SK-N-SH (cell line): Measurements from ENCODE around the gene GPR15. TPM values are rescaled to one million over a fixed set of nuclear protein-coding genes. Genes with fewer than 3 reads are reported as not detected.
A peak's percentile ranks its signal among the peaks of the same experiment; 100 is the strongest.

Experiments used
- CTCF ChIA-PET: fragments of 300-600, 350-600 bp; formaldehyde crosslinking; extraction: SDS; loops from one replicate; lab custom pipeline; 2021; lab: Yijun Ruan, JAX
- POLR2A ChIA-PET: fragments of 350-600 bp; sonication (Branson Sonifier 250); formaldehyde crosslinking; extraction: SDS; loops from one replicate; lab custom pipeline; 2020; ENCODE audit warnings: antibody characterized with exemption, inconsistent platforms; lab: Yijun Ruan, JAX
- DNase-seq: peaks from one replicate; pipeline ENCODE4 v3.0.0; 2012
- H2AFZ ChIP-seq: fragments of 200-600 bp; sonication (generic); 2 replicates; pipeline ENCODE4 v1.8.1; 2016; ENCODE audit warnings: antibody characterized with exemption, mild to moderate bottlenecking, low read depth
- H3F3A ChIP-seq: fragments of 200-600 bp; sonication (generic); replicated peaks from 2 replicates; pipeline ENCODE3; 2016; ENCODE audit warnings: antibody characterized with exemption, mild to moderate bottlenecking; ENCODE audit not compliant: insufficient read depth
- H3K27ac ChIP-seq, 2 experiments: fragments of 200-500 bp in 1 of 2; fragments of 200-600 bp in 1 of 2; sonication (Bioruptor generic) in 1 of 2; sonication (generic), shearing (Covaris generic) in 1 of 2; 2 replicates each; pipeline versions ENCODE4 v1.5.1 to v1.6.1; 2014 to 2016; ENCODE audit warnings: low read depth in 2 of 2, inconsistent platforms in 1 of 2, low read length in 1 of 2, mild to moderate bottlenecking in 1 of 2, mixed read lengths in 1 of 2
- H3K27me3 ChIP-seq: fragments of 200-600 bp; sonication (generic), shearing (Covaris generic); 2 replicates; pipeline ENCODE4 v1.6.1; 2016; ENCODE audit warnings: mixed run types; ENCODE audit not compliant: insufficient read depth
- H3K36me3 ChIP-seq, 2 experiments: fragments of 200-500 bp in 1 of 2; fragments of 200-600 bp in 1 of 2; sonication (Bioruptor generic) in 1 of 2; sonication (generic) in 1 of 2; replicated peaks in 1 of 2; 2 replicates each; pipeline versions ENCODE3 to v1.5.1; 2014 to 2016; ENCODE audit warnings: low read length in 1 of 2, mild to moderate bottlenecking in 1 of 2; ENCODE audit not compliant: insufficient read depth in 2 of 2, control insufficient read depth in 1 of 2
- H3K4me1 ChIP-seq, 2 experiments: fragments of 200-500 bp in 1 of 2; fragments of 200-600 bp in 1 of 2; sonication (Bioruptor generic) in 1 of 2; sonication (generic), shearing (Covaris generic) in 1 of 2; 2 replicates each; pipeline versions ENCODE4 v1.5.1 to v1.6.1; 2014 to 2016; ENCODE audit warnings: low read depth in 1 of 2, low read length in 1 of 2, mixed run types in 1 of 2; ENCODE audit not compliant: insufficient read depth in 2 of 2, control insufficient read depth in 1 of 2
- H3K4me2 ChIP-seq: fragments of 200-600 bp; sonication (generic), shearing (Covaris generic); 2 replicates; pipeline ENCODE4 v1.6.1; 2017; ENCODE audit warnings: mixed run types
- H3K4me3 ChIP-seq, 2 experiments: fragments of 200-500 bp in 1 of 2; fragments of 200-600 bp in 1 of 2; sonication (Bioruptor generic) in 1 of 2; sonication (generic), shearing (Covaris generic) in 1 of 2; 2 replicates each; pipeline versions ENCODE4 v1.5.1 to v1.8.1; 2014 to 2016; ENCODE audit warnings: low read depth in 2 of 2, inconsistent platforms in 1 of 2, low read length in 1 of 2, mild to moderate bottlenecking in 1 of 2, mixed read lengths in 1 of 2, moderate library complexity in 1 of 2
- H3K79me2 ChIP-seq: fragments of 200-600 bp; sonication (generic); 2 replicates; pipeline ENCODE4 v1.8.1; 2017; ENCODE audit warnings: mild to moderate bottlenecking; ENCODE audit not compliant: insufficient read depth
- H3K9ac ChIP-seq: fragments of 200-600 bp; sonication (generic); 2 replicates; pipeline ENCODE4 v1.6.1; 2017; ENCODE audit warnings: mixed run types
- H3K9me2 ChIP-seq: fragments of 200-600 bp; sonication (generic); 2 replicates; pipeline ENCODE4 v1.6.1; 2017; ENCODE audit warnings: mixed run types
- H3K9me3 ChIP-seq: fragments of 200-600 bp; sonication (generic); 2 replicates; pipeline ENCODE4 v1.6.1; 2017; ENCODE audit warnings: mixed run types, mild to moderate bottlenecking, moderate library complexity
- H4K20me1 ChIP-seq: fragments of 200-600 bp; sonication (generic); 2 replicates; pipeline ENCODE4 v1.6.1; 2017; ENCODE audit warnings: mild to moderate bottlenecking, mixed run types; ENCODE audit not compliant: insufficient read depth
- CHD2 ChIP-seq: fragments of 150-350 bp; IDR thresholded peaks from 2 replicates; pipeline ENCODE4 v1.6.1; 2018; ENCODE audit warnings: low read length; ENCODE audit not compliant: partially characterized antibody
- ELF1 ChIP-seq: IDR thresholded peaks from 2 replicates; pipeline ENCODE4 v1.4.0; 2012
- EP300 ChIP-seq, 2 experiments: IDR thresholded peaks; 2 replicates each; pipeline versions ENCODE4 v1.4.0 to v1.6.1; 2012; ENCODE audit warnings: borderline replicate concordance in 1 of 2, low read depth in 1 of 2, low read length in 1 of 2
- FOSL2 ChIP-seq: IDR thresholded peaks from 2 replicates; pipeline ENCODE4 v1.4.0; 2012; ENCODE audit warnings: low read depth, mild to moderate bottlenecking, moderate library complexity, borderline replicate concordance
- FOXJ3 ChIP-seq: sonication (generic); formaldehyde crosslinking; IDR thresholded peaks from 2 replicates; pipeline ENCODE4 v1.5.1; 2020; ENCODE audit warnings: mild to moderate bottlenecking, missing genetic modification reagents
- FOXM1 ChIP-seq: IDR thresholded peaks from 2 replicates; pipeline ENCODE4 v1.4.0; 2012; ENCODE audit warnings: low read depth, mild to moderate bottlenecking
- GABPA ChIP-seq: IDR thresholded peaks from 2 replicates; pipeline ENCODE4 v1.4.0; 2012; ENCODE audit warnings: low read depth, mild to moderate bottlenecking
- IRF3 ChIP-seq: fragments of 150-350 bp; IDR thresholded peaks from 2 replicates; pipeline ENCODE4 v1.6.1; 2016; ENCODE audit warnings: mild to moderate bottlenecking, low read depth, low read length
- JUND ChIP-seq: IDR thresholded peaks from 2 replicates; pipeline ENCODE4 v1.4.0; 2012
- MAX ChIP-seq: IDR thresholded peaks from 2 replicates; pipeline ENCODE4 v1.4.0; 2012; ENCODE audit warnings: low read depth
- MXI1 ChIP-seq: IDR thresholded peaks from 2 replicates; pipeline ENCODE4 v1.6.1; 2012; ENCODE audit warnings: mild to moderate bottlenecking, low read depth, low read length, improper control_type of control experiment
- NRF1 ChIP-seq: IDR thresholded peaks from 2 replicates; pipeline ENCODE4 v1.6.1; 2012; ENCODE audit warnings: low read depth, mild to moderate bottlenecking, low read length
- POLR2AphosphoS5 ChIP-seq: IDR thresholded peaks from 2 replicates; pipeline ENCODE4 v1.6.1; 2012; ENCODE audit warnings: low read depth, low read length
- RAD21 ChIP-seq: IDR thresholded peaks from 2 replicates; pipeline ENCODE4 v1.6.1; 2012; ENCODE audit warnings: mild to moderate bottlenecking, low read length
- RFX5 ChIP-seq: IDR thresholded peaks from 2 replicates; pipeline ENCODE4 v1.6.1; 2012; ENCODE audit warnings: mild to moderate bottlenecking, improper control_type of control experiment, low read length
- SIN3A ChIP-seq: IDR thresholded peaks from 2 replicates; pipeline ENCODE4 v1.6.1; 2012; ENCODE audit warnings: low read depth, mild to moderate bottlenecking, low read length, moderate library complexity, borderline replicate concordance
- SMC3 ChIP-seq: IDR thresholded peaks from 2 replicates; pipeline ENCODE4 v1.6.1; 2012; ENCODE audit warnings: low read depth, low read length, improper control_type of control experiment
- TAF1 ChIP-seq: IDR thresholded peaks from 2 replicates; pipeline ENCODE4 v1.6.1; 2012; ENCODE audit warnings: low read depth, mild to moderate bottlenecking, low read length, moderate library complexity, borderline replicate concordance
- TCF12 ChIP-seq: IDR thresholded peaks from 2 replicates; pipeline ENCODE4 v1.4.0; 2012
- TEAD4 ChIP-seq: IDR thresholded peaks from 2 replicates; pipeline ENCODE4 v1.4.0; 2012; ENCODE audit warnings: mild to moderate bottlenecking, borderline replicate concordance; ENCODE audit not compliant: insufficient read depth
- USF1 ChIP-seq: IDR thresholded peaks from 2 replicates; pipeline ENCODE4 v1.4.0; 2012; ENCODE audit warnings: low read depth, borderline replicate concordance
- USF2 ChIP-seq: fragments of 150-350 bp; IDR thresholded peaks from 2 replicates; pipeline ENCODE4 v1.6.1; 2017; ENCODE audit warnings: antibody characterized with exemption, low read length, low read depth, borderline replicate concordance
- ZBTB33 ChIP-seq: IDR thresholded peaks from 2 replicates; pipeline ENCODE4 v1.4.0; 2012; ENCODE audit warnings: low read depth, borderline replicate concordance
- WGBS: methylation state at CpG from one replicate; pipeline ENCODE4 v1.1.6; 2017; ENCODE audit warnings: low lambda C conversion rate; 5-methylcytosine and 5-hydroxymethylcytosine counted together
- polyA plus RNA-seq, 3 experiments: library from polyadenylated mRNA; depleted of rRNA; stranded (reverse); fragments of >200 nt; gene quantifications; 2 replicates each; pipeline ENCODE4 v1.2.3, GENCODE V29; 2012

Gene GPR15
- polyA plus RNA-seq, 1 of the 3 experiments (the other 2 are of a cell fraction): not detected

- no peak for DNase-seq
- Histone ChIP-seq H3K9me2 (no peaks in the 10 kb centered on the region), H3K4me2 (no peak overlapping the region), H3K36me3 (no peaks in the 10 kb centered on the region), H3K9ac (no peak overlapping the region), H2AFZ (0 out of 2 replicates have a peak overlapping the region, but pooled peaks have one; percentile 30), H3F3A (no peaks in the 10 kb centered on the region), H3K27ac (no peak overlapping the region), H3K4me3 (no peak overlapping the region), H3K79me2 (no peaks in the 10 kb centered on the region), H3K4me1 (no peaks in the 10 kb centered on the region), H3K27me3 (peaks cover 17% of the 10 kb centered on the region), H3K9me3 (no peaks in the 10 kb centered on the region), H4K20me1 (no peaks in the 10 kb centered on the region)
- ChIA-PET POLR2A (no interaction called here), CTCF (interaction anchor here (0.6 kb wide), 1 partner anchor 12 kb away, joined by 3 read pairs; no protein-coding TSS in a partner anchor)
- 17% methylated on average over 6 of the region's 6 CpGs for WGBS
- TF ChIP-seq GABPA (no peak), SIN3A (no peak), SMC3 (no peak), TCF12 (no peak), POLR2AphosphoS5 (no peak), TAF1 (no peak), RAD21 (no peak), EP300 (IDR thresholded peaks at IDR 0.05; ENCODE audit: borderline replicate concordance in 1 of 2, low read depth in 1 of 2, low read length in 1 of 2) (no peak), RFX5 (no peak), JUND (no peak), CHD2 (no peak), TEAD4 (no peak), IRF3 (no peak), ELF1 (no peak), USF1 (no peak)
These were observed 21.3 kb downstream of the GPR15 start for GRCh38 chr3:98553021-98553563.

GRCh38 chr3:98553753-98554152 lies 22.0 kb downstream of the GPR15 start:
- H3K4me3 ChIP-seq: no peak overlapping the region
- no peak overlapping the region for H3K4me2 ChIP-seq
- POLR2A ChIA-PET: no interaction called here
- H3K27me3 ChIP-seq: peaks cover 11% of the 10 kb centered on the region
- no peaks in the 10 kb centered on the region for H3K79me2 ChIP-seq
- CTCF ChIA-PET: no interaction called here
- no peak overlapping the region for H3K27ac ChIP-seq
- H3K36me3 ChIP-seq: no peaks in the 10 kb centered on the region
- H4K20me1 ChIP-seq: no peaks in the 10 kb centered on the region
- H2AFZ ChIP-seq: no peak overlapping the region
- H3F3A ChIP-seq: no peaks in the 10 kb centered on the region
- no peak overlapping the region for H3K9ac ChIP-seq
- H3K9me2 ChIP-seq: no peaks in the 10 kb centered on the region
- no peak for DNase-seq
- H3K9me3 ChIP-seq: no peaks in the 10 kb centered on the region
- WGBS: 40% methylated on average over 2 of the region's 2 CpGs
- no peaks in the 10 kb centered on the region for H3K4me1 ChIP-seq
- TF ChIP-seq USF2 (no peak), NRF1 (no peak), FOXJ3 (CRISPR knock-in tag) (no peak), POLR2AphosphoS5 (no peak), CHD2 (no peak), USF1 (no peak), MXI1 (no peak), FOSL2 (no peak), ELF1 (no peak), SMC3 (no peak), MAX (no peak), TAF1 (no peak), ZBTB33 (no peak), RAD21 (no peak), FOXM1 (no peak)
